HepG2 (cell line): ENCODE results near the gene TUG1. TPM values are rescaled to one million over a fixed set of nuclear protein-coding genes. Genes with fewer than 3 reads are reported as not detected.

Source experiments
- ATAC-seq: fragments of 200-7000 bp; cut with Tn5 transposase; 3 replicates; pipeline ENCODE4 v1.9.1; 2020; ENCODE audit warnings: mild to moderate bottlenecking, moderate library complexity
- BruUV-seq: library from RNA; stranded (reverse); fragments of 400-500 nt; replicated peaks from 2 replicates; lab custom pipeline; 2021; lab: Mats Ljungman, UMichigan
- CTCF ChIA-PET: fragments of 300-600 bp; formaldehyde crosslinking; extraction: SDS; loops from one replicate; lab custom pipeline; 2021; ENCODE audit warnings: low total read pairs, inconsistent platforms, low intra/inter-chr PET ratio; lab: Yijun Ruan, JAX
- POLR2A ChIA-PET: fragments of 350-600 bp; sonication (Branson Sonifier 250); formaldehyde crosslinking; loops from one replicate; lab custom pipeline; 2020; ENCODE audit warnings: antibody characterized with exemption, inconsistent platforms; lab: Yijun Ruan, JAX
- DNase-seq: peaks from one replicate; pipeline ENCODE4 v3.0.0-alpha.2; 2015; ENCODE audit warnings: low spot score
- FAIRE-seq: peaks from 3 replicates; lab custom pipeline; 2011; peaks lifted over from hg19 to GRCh38; lab: Jason Lieb, UNC
- H2AFZ ChIP-seq: one replicate; pipeline ENCODE4 v1.6.1; 2011; ENCODE audit warnings: low read length, inconsistent platforms
- H3K27ac ChIP-seq: fragments of 300-600 bp; 3 replicates; pipeline ENCODE4 v1.8.0; 2011; ENCODE audit warnings: mixed run types, mild to moderate bottlenecking, mixed read lengths, low read length, inconsistent platforms; ENCODE audit not compliant: insufficient read depth; ENCODE audit errors: extremely low read length
- H3K27me3 ChIP-seq, 2 experiments: fragments of 200-600 bp in 1 of 2; 2 replicates in 1 of 2; 3 replicates in 1 of 2; pipeline versions ENCODE4 v1.6.0 to v1.8.0; 2011; ENCODE audit warnings: low read length in 2 of 2, mild to moderate bottlenecking in 2 of 2, moderate library complexity in 2 of 2, inconsistent platforms in 1 of 2; ENCODE audit not compliant: insufficient read depth in 2 of 2, control insufficient read depth in 1 of 2
- H3K36me3 ChIP-seq, 2 experiments: fragments of 200-600 bp in 1 of 2; replicated peaks in 1 of 2; 2 replicates in 1 of 2; 3 replicates in 1 of 2; pipeline versions ENCODE4 v1.5.1 to v1.8.0; 2011; ENCODE audit warnings: low read length in 2 of 2, inconsistent platforms in 1 of 2; ENCODE audit not compliant: insufficient read depth in 2 of 2, control insufficient read depth in 1 of 2
- H3K4me1 ChIP-seq: 2 replicates; pipeline ENCODE4 v1.5.1; 2012; ENCODE audit warnings: low read length, inconsistent platforms; ENCODE audit not compliant: insufficient read depth
- H3K4me2 ChIP-seq: 2 replicates; pipeline ENCODE4 v1.6.0; 2011; ENCODE audit warnings: low read depth, low read length, inconsistent platforms
- H3K4me3 ChIP-seq, 3 experiments: fragments of 200-600 bp in 1 of 3; sonication (generic), shearing (Covaris generic) in 1 of 3; replicated peaks in 1 of 3; 2 replicates each; pipeline ENCODE4 v1.5.1; 2011 to 2016; ENCODE audit warnings: low read length in 3 of 3, inconsistent platforms in 2 of 3, low read depth in 2 of 3, mild to moderate bottlenecking in 2 of 3, control low read depth in 1 of 3, mixed read lengths in 1 of 3; ENCODE audit not compliant: insufficient read depth in 1 of 3
- H3K79me2 ChIP-seq: one replicate; pipeline ENCODE4 v1.6.1; 2011; ENCODE audit warnings: low read length, inconsistent platforms; ENCODE audit not compliant: insufficient read depth
- H3K9ac ChIP-seq: 2 replicates; pipeline ENCODE4 v1.6.0; 2011; ENCODE audit warnings: mild to moderate bottlenecking, low read depth, low read length, inconsistent platforms; ENCODE audit not compliant: insufficient read depth
- H3K9me3 ChIP-seq: 2 replicates; pipeline ENCODE4 v1.5.1; 2012; ENCODE audit warnings: mild to moderate bottlenecking, low read length
- H4K20me1 ChIP-seq: 2 replicates; pipeline ENCODE4 v1.6.0; 2011; ENCODE audit warnings: inconsistent platforms, mild to moderate bottlenecking, low read length, moderate library complexity; ENCODE audit not compliant: insufficient read depth
- DNMT1 ChIP-seq: sonication (generic); formaldehyde crosslinking; IDR thresholded peaks from 2 replicates; pipeline ENCODE4 v1.5.1; 2020; ENCODE audit warnings: mild to moderate bottlenecking, missing genetic modification reagents
- E2F5 ChIP-seq: sonication (generic); formaldehyde crosslinking; conservative IDR thresholded peaks from 2 replicates; pipeline ENCODE4 v1.4.0; 2020; ENCODE audit warnings: missing genetic modification reagents
- GABPA ChIP-seq, 2 experiments: IDR thresholded peaks; 2 replicates each; pipeline ENCODE4 v1.6.1; 2011 to 2016; ENCODE audit warnings: low read depth in 2 of 2, low read length in 1 of 2, missing biosample characterization in 1 of 2, missing genetic modification characterization in 1 of 2
- GPN1 ChIP-seq: sonication (generic); formaldehyde crosslinking; IDR thresholded peaks from 2 replicates; pipeline ENCODE4 v1.5.1; 2020; ENCODE audit warnings: missing genetic modification reagents, borderline replicate concordance
- PRPF4 ChIP-seq: fragments of 200-400 bp; formaldehyde crosslinking; IDR thresholded peaks from 2 replicates; pipeline ENCODE4 v1.6.1; 2016; ENCODE audit warnings: low read length, low read depth; ENCODE audit not compliant: poor library complexity, severe bottlenecking
- TRAFD1 ChIP-seq: sonication (generic); formaldehyde crosslinking; IDR thresholded peaks from 2 replicates; pipeline ENCODE4 v1.5.1; 2020; ENCODE audit warnings: missing genetic modification reagents, mild to moderate bottlenecking, borderline replicate concordance
- ZBTB8A ChIP-seq: sonication (generic); formaldehyde crosslinking; IDR thresholded peaks from 2 replicates; pipeline ENCODE4 v1.4.0; 2020; ENCODE audit warnings: mild to moderate bottlenecking, low read depth, missing genetic modification reagents, borderline replicate concordance
- WGBS: methylation state at CpG from one replicate; pipeline ENCODE4 v1.1.6; 2017; ENCODE audit warnings: low lambda C conversion rate; 5-methylcytosine and 5-hydroxymethylcytosine counted together
- in situ Hi-C: cut with HindIII; loops from 2 replicates; pipeline ENCODE4 v1.10.0; 2017; ENCODE audit warnings: low pct_unique_long_range_greater_than_20kb; ENCODE audit not compliant: extremely low pct_ligation_motif_present
- intact Hi-C: fragments of 100-400 bp; cut with micrococcal nuclease; formaldehyde crosslinking; loops from one replicate; pipeline ENCODE4 v1.10.0; 2022; ENCODE audit not compliant: unreplicated experiment
- polyA plus RNA-seq, 8 experiments: library from polyadenylated mRNA; depleted of rRNA in 3 of 8; stranded (reverse) in 7 of 8; unstranded in 1 of 8; fragments of >200 nt; fragmentation: Illumina TruSeq in 4 of 8; extraction: Trizol in 4 of 8; gene quantifications; 2 replicates each; pipeline versions ENCODE4 v1.2.1 to v1.2.3, GENCODE V29; 2011 to 2016; ENCODE audit warnings: low read depth in 4 of 8, missing spikeins in 1 of 8, mixed read lengths in 1 of 8; ENCODE audit not compliant: insufficient read depth in 1 of 8
- total RNA-seq, 5 experiments: library from RNA; depleted of rRNA; stranded (reverse); fragments of >200 nt; fragmentation: Illumina TruSeq; extraction: Trizol; gene quantifications; 2 replicates each; pipeline ENCODE4 v1.2.3, GENCODE V29; 2016; ENCODE audit warnings: low read depth in 1 of 5

Gene TUG1
- total and polyA plus RNA-seq, 2 of the 13 experiments (the other 11 are each of a cell fraction or from before 2014, with no cell fraction given): 35.2 to 122 TPM

GRCh38 chr22:30955153-30955552, 13.9 kb upstream of the TUG1 start:
- CTCF ChIA-PET: no interaction called here
- H3K27me3 ChIP-seq: no peaks in the 10 kb centered on the region
- no peaks in the 10 kb centered on the region for H3K9me3 ChIP-seq
- H4K20me1 ChIP-seq: no peaks in the 10 kb centered on the region; the same call in 1 of the 2 replicates
- DNase-seq (no peak), FAIRE-seq (no peak), ATAC-seq (no peak)
- no peak overlapping the region for H3K9ac ChIP-seq
- H3K36me3 ChIP-seq: peaks cover 16 to 53% of the 10 kb centered on the region in 2 experiments
- H3K4me3 ChIP-seq: no peak overlapping the region
- no peak for TF ChIP-seq GABPA (IDR thresholded peaks at IDR 0.05; ENCODE audit: low read depth, low read length)
- no peak for TF ChIP-seq GABPA (CRISPR knock-in tag; IDR thresholded peaks at IDR 0.05; ENCODE audit: low read depth)
- no peak for TF ChIP-seq DNMT1 (CRISPR knock-in tag)
- no peak for TF ChIP-seq ZBTB8A (CRISPR knock-in tag)
- TF ChIP-seq E2F5 (CRISPR knock-in tag): no peak
- TF ChIP-seq PRPF4: no peak
- TF ChIP-seq GPN1: no peak
- TF ChIP-seq TRAFD1 (CRISPR knock-in tag): no peak
- WGBS: 98% methylated on average over 4 of the region's 4 CpGs
- H3K4me1 ChIP-seq: peaks cover 14% of the 10 kb centered on the region
- no TSS peak for BruUV-seq
- no peak overlapping the region for H3K4me2 ChIP-seq
- intact Hi-C loops: no loop called here
- in situ Hi-C loops: no loop called here
- H3K79me2 ChIP-seq: peaks cover 8% of the 10 kb centered on the region
- H2AFZ ChIP-seq: no peak overlapping the region
- H3K27ac ChIP-seq: no peak overlapping the region
- POLR2A ChIA-PET: interaction anchor here (1.1 kb wide), 1 partner anchor 14 kb away, joined by 4 read pairs; the partner anchor contains the start of gene TUG1
